Calu3 (cell line): ENCODE results near the gene GREM2. TPM values are rescaled to one million over a fixed set of nuclear protein-coding genes. Genes with fewer than 3 reads are reported as not detected.

Source experiments
- BruUV-seq: library from RNA; stranded (reverse); fragments of 400-500 nt; replicated peaks from 2 replicates; lab custom pipeline; 2021; lab: Mats Ljungman, UMichigan
- CTCF ChIA-PET: fragments of 300-600 bp; sonication (Branson Sonifier 250); formaldehyde crosslinking; loops from one replicate; lab custom pipeline; 2022; ENCODE audit warnings: antibody characterized with exemption; lab: Charles Lee
- DNase-seq: peaks from one replicate; pipeline ENCODE4 v3.0.0; 2022
- H3K27ac Mint-ChIP-seq: one replicate; pipeline ENCODE4 v1.8.0; 2022; ENCODE audit warnings: mixed read lengths; ENCODE audit not compliant: unreplicated experiment
- H3K27me3 Mint-ChIP-seq: one replicate; pipeline ENCODE4 v1.8.0; 2022; ENCODE audit warnings: mixed read lengths; ENCODE audit not compliant: unreplicated experiment
- H3K36me3 Mint-ChIP-seq: one replicate; pipeline ENCODE4 v1.8.0; 2022; ENCODE audit warnings: mild to moderate bottlenecking, moderate library complexity, mixed read lengths; ENCODE audit not compliant: insufficient read depth, unreplicated experiment
- H3K4me1 Mint-ChIP-seq: one replicate; pipeline ENCODE4 v1.8.0; 2022; ENCODE audit warnings: mild to moderate bottlenecking, low read depth, mixed read lengths; ENCODE audit not compliant: unreplicated experiment
- H3K4me3 Mint-ChIP-seq: one replicate; pipeline ENCODE4 v1.8.0; 2022; ENCODE audit warnings: mild to moderate bottlenecking, low read depth, moderate library complexity, mixed read lengths; ENCODE audit not compliant: unreplicated experiment
- H3K9me3 Mint-ChIP-seq: one replicate; pipeline ENCODE4 v1.8.0; 2022; ENCODE audit warnings: low read depth, mixed read lengths; ENCODE audit not compliant: unreplicated experiment
- intact Hi-C: fragments of 100-400 bp; cut with micrococcal nuclease; formaldehyde crosslinking; loops from one replicate; pipeline ENCODE4 v1.10.0; 2022; ENCODE audit not compliant: unreplicated experiment
- total RNA-seq: library from RNA; stranded (reverse); gene quantifications from 2 replicates; pipeline ENCODE4 v1.2.3, GENCODE V29; 2022
- TF ChIP-seq, protein P1 (sequence below): fragments of 200-600 bp; IDR thresholded peaks from one replicate; pipeline ENCODE4 v1.8.0; 2022; ENCODE audit warnings: antibody characterized with exemption; ENCODE audit not compliant: unreplicated experiment

GREM2 gene
- total RNA-seq, 1 experiment from 2014 or later = not detected

DNA sequence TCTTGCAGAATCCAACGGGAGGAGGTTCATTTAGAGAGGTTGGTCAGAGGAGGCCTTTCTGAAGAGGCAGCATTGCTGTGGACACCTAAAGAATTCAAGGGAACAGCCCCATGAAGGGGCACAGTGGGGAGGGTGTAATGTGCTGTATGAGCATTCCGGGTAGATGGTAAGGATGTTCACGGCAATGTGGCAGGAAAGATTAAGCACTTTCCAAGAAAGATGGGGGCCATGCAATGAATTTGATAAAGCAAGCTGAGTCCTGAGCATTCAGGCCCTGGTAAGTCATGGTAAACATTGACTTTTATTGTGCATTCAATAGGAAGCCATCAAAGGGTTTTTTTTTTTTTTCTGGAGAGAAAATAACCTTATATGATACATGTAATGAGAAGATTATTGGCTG is 166.6 kb downstream of the GREM2 start:
- H3K36me3 Mint-ChIP-seq = no peaks in the 10 kb centered on the region

DNA sequence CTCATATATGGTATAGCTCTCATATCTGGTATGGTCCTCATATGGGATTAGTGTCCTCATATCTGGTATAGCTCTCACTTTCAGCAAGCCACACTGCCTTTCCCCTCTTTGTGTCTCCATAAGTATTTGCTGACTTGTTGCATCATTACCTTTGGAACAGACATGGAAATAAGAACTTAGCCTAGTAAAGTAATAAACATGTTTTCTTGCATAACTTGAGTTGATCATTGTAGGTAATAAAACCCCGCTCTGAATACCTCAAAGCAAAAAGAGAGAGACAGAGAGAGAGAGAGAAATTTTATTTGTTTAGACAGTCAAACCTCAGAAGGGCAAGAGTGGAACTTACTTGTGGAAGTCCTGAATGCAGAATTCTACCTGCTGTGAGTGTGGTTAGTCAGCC is 170.3 kb downstream of the GREM2 start:
- Mint-ChIP-seq H3K27me3 (no peaks in the 10 kb centered on the region), H3K9me3 (peaks cover 2% of the 10 kb centered on the region), H3K4me3 (no peak overlapping the region), H3K4me1 (no peaks in the 10 kb centered on the region), H3K27ac (no peak overlapping the region), H3K36me3 (no peaks in the 10 kb centered on the region)
- CTCF ChIA-PET = interaction anchor here (0.7 kb wide), 1 partner anchor 22 kb away, joined by 5 read pairs; no protein-coding TSS in a partner anchor
- DNase-seq = no peak
- intact Hi-C loops = no loop called here
- TF ChIP-seq, protein P1, sequence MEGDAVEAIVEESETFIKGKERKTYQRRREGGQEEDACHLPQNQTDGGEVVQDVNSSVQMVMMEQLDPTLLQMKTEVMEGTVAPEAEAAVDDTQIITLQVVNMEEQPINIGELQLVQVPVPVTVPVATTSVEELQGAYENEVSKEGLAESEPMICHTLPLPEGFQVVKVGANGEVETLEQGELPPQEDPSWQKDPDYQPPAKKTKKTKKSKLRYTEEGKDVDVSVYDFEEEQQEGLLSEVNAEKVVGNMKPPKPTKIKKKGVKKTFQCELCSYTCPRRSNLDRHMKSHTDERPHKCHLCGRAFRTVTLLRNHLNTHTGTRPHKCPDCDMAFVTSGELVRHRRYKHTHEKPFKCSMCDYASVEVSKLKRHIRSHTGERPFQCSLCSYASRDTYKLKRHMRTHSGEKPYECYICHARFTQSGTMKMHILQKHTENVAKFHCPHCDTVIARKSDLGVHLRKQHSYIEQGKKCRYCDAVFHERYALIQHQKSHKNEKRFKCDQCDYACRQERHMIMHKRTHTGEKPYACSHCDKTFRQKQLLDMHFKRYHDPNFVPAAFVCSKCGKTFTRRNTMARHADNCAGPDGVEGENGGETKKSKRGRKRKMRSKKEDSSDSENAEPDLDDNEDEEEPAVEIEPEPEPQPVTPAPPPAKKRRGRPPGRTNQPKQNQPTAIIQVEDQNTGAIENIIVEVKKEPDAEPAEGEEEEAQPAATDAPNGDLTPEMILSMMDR = no peak
- no TSS peak for BruUV-seq

More for the DNA sequence above, 166.6 kb downstream of the GREM2 start:
- intact Hi-C loops = no loop called here
- H3K27me3 Mint-ChIP-seq = no peaks in the 10 kb centered on the region
- H3K4me1 Mint-ChIP-seq = no peaks in the 10 kb centered on the region
- peaks cover 2% of the 10 kb centered on the region for H3K9me3 Mint-ChIP-seq
- TF ChIP-seq, protein P1 = no peak
- CTCF ChIA-PET = no interaction called here
- BruUV-seq = no TSS peak
- no peak overlapping the region for H3K4me3 Mint-ChIP-seq
- no peak for DNase-seq
- no peak overlapping the region for H3K27ac Mint-ChIP-seq
